GM23338 (cell line): Measurements from ENCODE around the gene LEFTY2. TPM values are rescaled to one million over a fixed set of nuclear protein-coding genes. Genes with fewer than 3 reads are reported as not detected.

Experiments
- ATAC-seq: fragments of 200-7000 bp; cut with Tn5 transposase; 3 replicates; pipeline ENCODE4 v1.9.1; 2020
- DNase-seq: peaks from one replicate; pipeline ENCODE4 v3.0.0-alpha.2; 2015; ENCODE audit warnings: low spot score
- H2AFZ ChIP-seq: fragments of 200-600 bp; sonication (generic); 2 replicates; pipeline ENCODE4 v1.8.0; 2016; ENCODE audit warnings: antibody characterized with exemption, mild to moderate bottlenecking, moderate library complexity
- H3F3A ChIP-seq: fragments of 200-600 bp; sonication (generic); replicated peaks from 2 replicates; pipeline ENCODE4 v1.8.0; 2017; ENCODE audit warnings: antibody characterized with exemption, mixed run types, low read depth
- H3K27ac ChIP-seq: fragments of 200-600 bp; sonication (generic); 2 replicates; pipeline ENCODE4 v1.6.1; 2016; ENCODE audit warnings: low read depth
- H3K27me3 ChIP-seq: fragments of 200-600 bp; sonication (generic); 2 replicates; pipeline ENCODE4 v1.8.0; 2016; ENCODE audit warnings: mild to moderate bottlenecking, mixed run types, moderate library complexity; ENCODE audit not compliant: insufficient read depth
- H3K36me3 ChIP-seq: fragments of 200-600 bp; sonication (generic); 2 replicates; pipeline ENCODE4 v1.8.0; 2016; ENCODE audit warnings: mild to moderate bottlenecking; ENCODE audit not compliant: insufficient read depth
- H3K4me1 ChIP-seq: fragments of 200-600 bp; sonication (generic); 2 replicates; pipeline ENCODE4 v1.8.0; 2016; ENCODE audit warnings: mild to moderate bottlenecking, moderate library complexity; ENCODE audit not compliant: insufficient read depth
- H3K4me2 ChIP-seq: fragments of 200-600 bp; sonication (generic); 2 replicates; pipeline ENCODE4 v1.7.1; 2017; ENCODE audit warnings: mixed run types
- H3K4me3 ChIP-seq: fragments of 200-600 bp; sonication (generic); 2 replicates; pipeline ENCODE4 v1.6.1; 2016; ENCODE audit warnings: mixed run types
- H3K79me2 ChIP-seq: fragments of 200-600 bp; sonication (generic); replicated peaks from 2 replicates; pipeline ENCODE4 v1.8.0; 2017; ENCODE audit warnings: mild to moderate bottlenecking; ENCODE audit not compliant: insufficient read depth
- H3K9me2 ChIP-seq: fragments of 200-600 bp; sonication (generic); 2 replicates; pipeline ENCODE4 v1.8.0; 2017; ENCODE audit not compliant: insufficient read depth
- H4K20me1 ChIP-seq: fragments of 200-600 bp; sonication (generic); replicated peaks from 2 replicates; pipeline ENCODE4 v1.8.0; 2017; ENCODE audit warnings: mild to moderate bottlenecking; ENCODE audit not compliant: insufficient read depth
- H3K27ac Mint-ChIP-seq: 2 replicates; pipeline ENCODE4 v1.8.0; 2020; ENCODE audit warnings: inconsistent platforms, mild to moderate bottlenecking, moderate library complexity, mixed read lengths
- H3K27me3 Mint-ChIP-seq: 3 replicates; pipeline ENCODE4 v1.8.0; 2022; ENCODE audit warnings: low read depth, mild to moderate bottlenecking, moderate library complexity, mixed read lengths, inconsistent platforms; ENCODE audit not compliant: insufficient read depth, poor library complexity
- H3K36me3 Mint-ChIP-seq: 3 replicates; pipeline ENCODE4 v1.8.0; 2021; ENCODE audit warnings: low read depth, mild to moderate bottlenecking, inconsistent platforms, moderate library complexity, mixed read lengths
- H3K4me1 Mint-ChIP-seq: 3 replicates; pipeline ENCODE4 v1.8.0; 2020; ENCODE audit warnings: mild to moderate bottlenecking, inconsistent platforms, mixed read lengths
- H3K4me3 Mint-ChIP-seq: 3 replicates; pipeline ENCODE4 v1.8.0; 2021; ENCODE audit warnings: moderate library complexity, mild to moderate bottlenecking, inconsistent platforms, mixed read lengths
- H3K9me3 Mint-ChIP-seq: 3 replicates; pipeline ENCODE4 v1.8.0; 2020; ENCODE audit warnings: moderate library complexity, mild to moderate bottlenecking, inconsistent platforms, mixed read lengths
- CREB1 ChIP-seq: fragments of 250-450 bp; sonication (Bioruptor Pico); IDR thresholded peaks from 2 replicates; pipeline ENCODE4 v1.5.0; 2020; ENCODE audit warnings: low read depth, mild to moderate bottlenecking, moderate library complexity
- EZH2 ChIP-seq: fragments of 200-600 bp; sonication (generic); IDR thresholded peaks from one replicate; pipeline ENCODE4 v1.8.0; 2017; ENCODE audit warnings: antibody characterized with exemption, mild to moderate bottlenecking, low read depth; ENCODE audit not compliant: unreplicated experiment
- NANOG ChIP-seq: IDR thresholded peaks from 2 replicates; pipeline ENCODE4 v1.6.1; 2016; ENCODE audit warnings: antibody characterized with exemption, borderline replicate concordance
- POLR2AphosphoS5 ChIP-seq: IDR thresholded peaks from 2 replicates; pipeline ENCODE4 v1.6.1; 2016; ENCODE audit warnings: antibody characterized with exemption, low read depth
- ZNF114 ChIP-seq: fragments of 250-450 bp; sonication (Bioruptor Pico); IDR thresholded peaks from 2 replicates; pipeline ENCODE4 v1.5.0; 2020; ENCODE audit warnings: mild to moderate bottlenecking, moderate library complexity
- ZNF331 ChIP-seq: fragments of 250-450 bp; sonication (Bioruptor Pico); IDR thresholded peaks from 2 replicates; pipeline ENCODE4 v1.5.0; 2020; ENCODE audit warnings: low read depth, mild to moderate bottlenecking, moderate library complexity
- polyA plus RNA-seq: library from polyadenylated mRNA; unstranded; fragments of >200 nt; fragmentation: Nextera tagmentation; extraction: Ambion mirVana; gene quantifications from 2 replicates; pipeline ENCODE4 v1.2.1, GENCODE V29; 2016
- total RNA-seq: library from RNA; depleted of rRNA; stranded (reverse); fragments of >200 nt; shearing (Covaris generic); gene quantifications from 2 replicates; pipeline ENCODE4 v1.2.3, GENCODE V29; 2014
- TF ChIP-seq, protein P1 (sequence below): fragments of 250-450 bp; sonication (Bioruptor Pico); IDR thresholded peaks from 2 replicates; pipeline ENCODE4 v1.5.0; 2020; ENCODE audit warnings: mild to moderate bottlenecking, moderate library complexity
- TF ChIP-seq, protein P2 (sequence below): IDR thresholded peaks from one replicate; pipeline ENCODE4 v1.6.1; 2018; ENCODE audit warnings: antibody characterized with exemption; ENCODE audit not compliant: unreplicated experiment

LEFTY2 gene
- total and polyA plus RNA-seq, 2 experiments from 2014 or later = 8.3 to 12.4 TPM

DNA sequence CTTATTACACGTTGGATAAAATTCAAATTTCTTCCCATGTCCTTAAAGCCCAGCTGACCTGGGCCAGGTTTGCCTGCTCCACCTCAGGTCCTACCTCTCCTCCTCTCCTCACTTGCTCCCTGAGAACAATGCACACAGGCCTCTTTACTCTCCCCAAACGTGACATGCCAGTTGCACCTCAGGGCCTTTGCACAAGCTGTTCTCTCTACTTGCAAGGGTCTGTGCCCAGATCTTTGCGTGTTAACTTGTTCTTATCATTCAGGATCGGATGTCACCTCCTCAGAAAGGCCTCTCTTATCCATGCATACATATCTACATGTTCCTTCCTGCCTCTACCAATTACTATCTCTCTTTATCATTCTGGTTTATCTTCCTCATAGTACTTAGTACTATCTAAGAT is 37.4 kb downstream of the LEFTY2 start (continued):
- TF ChIP-seq, protein P1, sequence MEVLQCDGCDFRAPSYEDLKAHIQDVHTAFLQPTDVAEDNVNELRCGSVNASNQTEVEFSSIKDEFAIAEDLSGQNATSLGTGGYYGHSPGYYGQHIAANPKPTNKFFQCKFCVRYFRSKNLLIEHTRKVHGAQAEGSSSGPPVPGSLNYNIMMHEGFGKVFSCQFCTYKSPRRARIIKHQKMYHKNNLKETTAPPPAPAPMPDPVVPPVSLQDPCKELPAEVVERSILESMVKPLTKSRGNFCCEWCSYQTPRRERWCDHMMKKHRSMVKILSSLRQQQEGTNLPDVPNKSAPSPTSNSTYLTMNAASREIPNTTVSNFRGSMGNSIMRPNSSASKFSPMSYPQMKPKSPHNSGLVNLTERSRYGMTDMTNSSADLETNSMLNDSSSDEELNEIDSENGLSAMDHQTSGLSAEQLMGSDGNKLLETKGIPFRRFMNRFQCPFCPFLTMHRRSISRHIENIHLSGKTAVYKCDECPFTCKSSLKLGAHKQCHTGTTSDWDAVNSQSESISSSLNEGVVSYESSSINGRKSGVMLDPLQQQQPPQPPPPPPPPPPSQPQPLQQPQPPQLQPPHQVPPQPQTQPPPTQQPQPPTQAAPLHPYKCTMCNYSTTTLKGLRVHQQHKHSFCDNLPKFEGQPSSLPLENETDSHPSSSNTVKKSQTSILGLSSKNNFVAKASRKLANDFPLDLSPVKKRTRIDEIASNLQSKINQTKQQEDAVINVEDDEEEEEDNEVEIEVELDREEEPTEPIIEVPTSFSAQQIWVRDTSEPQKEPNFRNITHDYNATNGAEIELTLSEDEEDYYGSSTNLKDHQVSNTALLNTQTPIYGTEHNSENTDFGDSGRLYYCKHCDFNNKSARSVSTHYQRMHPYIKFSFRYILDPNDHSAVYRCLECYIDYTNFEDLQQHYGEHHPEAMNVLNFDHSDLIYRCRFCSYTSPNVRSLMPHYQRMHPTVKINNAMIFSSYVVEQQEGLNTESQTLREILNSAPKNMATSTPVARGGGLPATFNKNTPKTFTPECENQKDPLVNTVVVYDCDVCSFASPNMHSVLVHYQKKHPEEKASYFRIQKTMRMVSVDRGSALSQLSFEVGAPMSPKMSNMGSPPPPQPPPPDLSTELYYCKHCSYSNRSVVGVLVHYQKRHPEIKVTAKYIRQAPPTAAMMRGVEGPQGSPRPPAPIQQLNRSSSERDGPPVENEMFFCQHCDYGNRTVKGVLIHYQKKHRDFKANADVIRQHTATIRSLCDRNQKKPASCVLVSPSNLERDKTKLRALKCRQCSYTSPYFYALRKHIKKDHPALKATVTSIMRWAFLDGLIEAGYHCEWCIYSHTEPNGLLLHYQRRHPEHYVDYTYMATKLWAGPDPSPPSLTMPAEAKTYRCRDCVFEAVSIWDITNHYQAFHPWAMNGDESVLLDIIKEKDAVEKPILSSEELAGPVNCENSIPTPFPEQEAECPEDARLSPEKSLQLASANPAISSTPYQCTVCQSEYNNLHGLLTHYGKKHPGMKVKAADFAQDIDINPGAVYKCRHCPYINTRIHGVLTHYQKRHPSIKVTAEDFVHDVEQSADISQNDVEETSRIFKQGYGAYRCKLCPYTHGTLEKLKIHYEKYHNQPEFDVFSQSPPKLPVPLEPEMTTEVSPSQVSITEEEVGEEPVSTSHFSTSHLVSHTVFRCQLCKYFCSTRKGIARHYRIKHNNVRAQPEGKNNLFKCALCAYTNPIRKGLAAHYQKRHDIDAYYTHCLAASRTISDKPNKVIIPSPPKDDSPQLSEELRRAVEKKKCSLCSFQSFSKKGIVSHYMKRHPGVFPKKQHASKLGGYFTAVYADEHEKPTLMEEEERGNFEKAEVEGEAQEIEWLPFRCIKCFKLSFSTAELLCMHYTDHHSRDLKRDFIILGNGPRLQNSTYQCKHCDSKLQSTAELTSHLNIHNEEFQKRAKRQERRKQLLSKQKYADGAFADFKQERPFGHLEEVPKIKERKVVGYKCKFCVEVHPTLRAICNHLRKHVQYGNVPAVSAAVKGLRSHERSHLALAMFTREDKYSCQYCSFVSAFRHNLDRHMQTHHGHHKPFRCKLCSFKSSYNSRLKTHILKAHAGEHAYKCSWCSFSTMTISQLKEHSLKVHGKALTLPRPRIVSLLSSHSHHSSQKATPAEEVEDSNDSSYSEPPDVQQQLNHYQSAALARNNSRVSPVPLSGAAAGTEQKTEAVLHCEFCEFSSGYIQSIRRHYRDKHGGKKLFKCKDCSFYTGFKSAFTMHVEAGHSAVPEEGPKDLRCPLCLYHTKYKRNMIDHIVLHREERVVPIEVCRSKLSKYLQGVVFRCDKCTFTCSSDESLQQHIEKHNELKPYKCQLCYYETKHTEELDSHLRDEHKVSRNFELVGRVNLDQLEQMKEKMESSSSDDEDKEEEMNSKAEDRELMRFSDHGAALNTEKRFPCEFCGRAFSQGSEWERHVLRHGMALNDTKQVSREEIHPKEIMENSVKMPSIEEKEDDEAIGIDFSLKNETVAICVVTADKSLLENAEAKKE (CRISPR knock-in tag) = no peak
- TF ChIP-seq, protein P2, sequence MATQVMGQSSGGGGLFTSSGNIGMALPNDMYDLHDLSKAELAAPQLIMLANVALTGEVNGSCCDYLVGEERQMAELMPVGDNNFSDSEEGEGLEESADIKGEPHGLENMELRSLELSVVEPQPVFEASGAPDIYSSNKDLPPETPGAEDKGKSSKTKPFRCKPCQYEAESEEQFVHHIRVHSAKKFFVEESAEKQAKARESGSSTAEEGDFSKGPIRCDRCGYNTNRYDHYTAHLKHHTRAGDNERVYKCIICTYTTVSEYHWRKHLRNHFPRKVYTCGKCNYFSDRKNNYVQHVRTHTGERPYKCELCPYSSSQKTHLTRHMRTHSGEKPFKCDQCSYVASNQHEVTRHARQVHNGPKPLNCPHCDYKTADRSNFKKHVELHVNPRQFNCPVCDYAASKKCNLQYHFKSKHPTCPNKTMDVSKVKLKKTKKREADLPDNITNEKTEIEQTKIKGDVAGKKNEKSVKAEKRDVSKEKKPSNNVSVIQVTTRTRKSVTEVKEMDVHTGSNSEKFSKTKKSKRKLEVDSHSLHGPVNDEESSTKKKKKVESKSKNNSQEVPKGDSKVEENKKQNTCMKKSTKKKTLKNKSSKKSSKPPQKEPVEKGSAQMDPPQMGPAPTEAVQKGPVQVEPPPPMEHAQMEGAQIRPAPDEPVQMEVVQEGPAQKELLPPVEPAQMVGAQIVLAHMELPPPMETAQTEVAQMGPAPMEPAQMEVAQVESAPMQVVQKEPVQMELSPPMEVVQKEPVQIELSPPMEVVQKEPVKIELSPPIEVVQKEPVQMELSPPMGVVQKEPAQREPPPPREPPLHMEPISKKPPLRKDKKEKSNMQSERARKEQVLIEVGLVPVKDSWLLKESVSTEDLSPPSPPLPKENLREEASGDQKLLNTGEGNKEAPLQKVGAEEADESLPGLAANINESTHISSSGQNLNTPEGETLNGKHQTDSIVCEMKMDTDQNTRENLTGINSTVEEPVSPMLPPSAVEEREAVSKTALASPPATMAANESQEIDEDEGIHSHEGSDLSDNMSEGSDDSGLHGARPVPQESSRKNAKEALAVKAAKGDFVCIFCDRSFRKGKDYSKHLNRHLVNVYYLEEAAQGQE = no peak

DNA sequence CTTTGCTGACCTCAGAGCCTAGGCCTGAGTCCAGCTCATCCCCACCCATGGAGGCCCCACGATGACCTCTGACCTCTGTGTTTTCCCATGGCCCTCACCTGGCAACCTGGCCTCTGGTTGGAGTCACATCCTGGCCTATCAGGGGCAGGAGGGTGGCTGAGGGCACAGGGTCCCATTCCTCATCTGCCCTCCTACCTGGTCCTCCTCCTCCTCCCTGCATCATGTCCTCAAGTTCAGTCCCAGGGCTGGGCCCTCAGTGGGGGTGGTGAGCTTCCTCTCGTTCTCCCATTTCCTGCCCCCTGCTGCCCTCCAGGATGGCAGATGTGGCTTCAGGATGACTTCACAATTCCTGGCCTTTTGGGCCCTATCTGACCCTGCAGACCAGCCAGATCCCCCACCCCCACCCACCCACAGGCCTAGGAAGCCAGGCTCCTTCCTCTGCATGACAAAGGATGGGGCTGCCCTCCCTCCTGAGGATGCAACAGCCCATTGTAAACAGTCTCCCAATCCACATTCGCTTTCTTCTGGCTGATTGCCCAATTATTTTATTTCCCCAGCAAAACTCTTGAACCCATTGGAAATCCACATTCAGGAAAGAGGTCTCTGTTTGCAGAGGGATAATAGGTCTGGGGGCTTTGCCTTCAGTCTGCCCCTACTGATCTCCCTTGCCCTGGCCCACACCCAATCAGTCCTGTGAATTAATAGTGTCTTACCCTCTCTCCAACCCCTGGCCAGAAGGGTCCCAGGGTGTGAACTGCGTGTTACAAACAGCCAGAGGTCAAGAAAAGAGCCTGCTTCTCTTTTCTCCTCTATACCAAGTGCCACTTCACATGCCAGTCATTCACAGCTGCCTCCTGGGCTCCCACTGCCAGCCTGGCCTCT is 41.7 kb downstream of the LEFTY2 start:
- Histone ChIP-seq H3K9me2 (no peaks in the 10 kb centered on the region), H2AFZ (no peak overlapping the region), H3K4me2 (peak overlapping the region; percentile 62), H3F3A (peaks cover 9% of the 10 kb centered on the region; the same call in 1 of the 2 replicates), H3K36me3 (no peaks in the 10 kb centered on the region), H3K27ac (peak overlapping the region; percentile 91), H3K4me3 (peak overlapping the region; percentile 9; the same call in 1 of the 2 replicates), H3K27me3 (no peaks in the 10 kb centered on the region), H4K20me1 (no peaks in the 10 kb centered on the region), H3K79me2 (no peaks in the 10 kb centered on the region), H3K4me1 (peaks cover 44% of the 10 kb centered on the region)
- H3K27me3 Mint-ChIP-seq = peaks cover 12% of the 10 kb centered on the region
- peak; percentile 95 for ATAC-seq
- DNase-seq = peak; percentile 95
- H3K4me3 Mint-ChIP-seq = peak overlapping the region; percentile 38
- H3K27ac Mint-ChIP-seq = peak overlapping the region; percentile 95
- no peaks in the 10 kb centered on the region; the same call in 1 of the 3 replicates for H3K9me3 Mint-ChIP-seq
- peaks cover 39% of the 10 kb centered on the region for H3K4me1 Mint-ChIP-seq
- no peaks in the 10 kb centered on the region; the same call in 2 of the 3 replicates for H3K36me3 Mint-ChIP-seq
- no peak; the same call in 1 of the 2 replicates for TF ChIP-seq ZNF331 (CRISPR knock-in tag)
- no peak for TF ChIP-seq EZH2
- peak; percentile 50 for TF ChIP-seq CREB1 (CRISPR knock-in tag)
- TF ChIP-seq NANOG = peak; percentile 98
- TF ChIP-seq, protein P2 = peak; percentile 26
- TF ChIP-seq ZNF114 (CRISPR knock-in tag) = 0 out of 2 replicates have a peak, but pooled peaks have one; percentile 59
- peak; percentile 28; the same call in 1 of the 2 replicates for TF ChIP-seq POLR2AphosphoS5
